HG03045 (cell line): ENCODE results near the gene RIPPLY3.

ENCODE experiments used
- ATAC-seq: cut with Tn5 transposase; IDR thresholded peaks from one replicate; pipeline ENCODE4 v1.9.1; 2021; ENCODE audit warnings: mild to moderate bottlenecking, moderate library complexity; ENCODE audit not compliant: unreplicated experiment

The RIPPLY3 gene

GRCh38 chr21:37006486-37007291 is at the start of gene RIPPLY3:
Gene RIPPLY3, plus strand, starts transcription at chr21:37006702. Its CDS starts 71 bp downstream, at chr21:37006773.
- ATAC-seq, result no peak

GRCh38 chr21:36959020-36959835 is 47.3 kb upstream of the RIPPLY3 start:
- no peak for ATAC-seq

GRCh38 chr21:36960676-36961284 is 45.7 kb upstream of the RIPPLY3 start:
- ATAC-seq, result no peak

- ATAC-seq, result no peak
These were observed 44.3 kb upstream of the RIPPLY3 start for GRCh38 chr21:36962098-36962780.

- no peak for ATAC-seq
These were observed 42.1 kb upstream of the RIPPLY3 start for GRCh38 chr21:36964398-36964797.

- no peak for ATAC-seq
These were observed 41.4 kb upstream of the RIPPLY3 start for GRCh38 chr21:36964827-36965719.

- ATAC-seq, result no peak
These were observed 40.8 kb upstream of the RIPPLY3 start for GRCh38 chr21:36965720-36966065.

GRCh38 chr21:36966066-36966820 is 40.3 kb upstream of the RIPPLY3 start, which contains the start of gene HLCS:
Gene HLCS, minus strand, starts transcription at chr21:36966669. Its CDS starts 31 bp downstream, at chr21:36966638.
- ATAC-seq, result peak; percentile 83

GRCh38 chr21:36966821-36967768 is 39.4 kb upstream of the RIPPLY3 start:
- ATAC-seq, result peak; percentile 29

- no peak for ATAC-seq
These were observed 38.1 kb upstream of the RIPPLY3 start for GRCh38 chr21:36968414-36968813.

- ATAC-seq, result no peak
These were observed 37.5 kb upstream of the RIPPLY3 start for GRCh38 chr21:36968976-36969375.

GRCh38 chr21:36973986-36974850 is 32.3 kb upstream of the RIPPLY3 start:
- no peak for ATAC-seq

- no peak for ATAC-seq
These were observed 31.7 kb upstream of the RIPPLY3 start for GRCh38 chr21:36974851-36975192.

GRCh38 chr21:36976228-36976861 is 30.2 kb upstream of the RIPPLY3 start:
- no peak for ATAC-seq

- no peak for ATAC-seq
These were observed 29.4 kb upstream of the RIPPLY3 start for GRCh38 chr21:36976882-36977651.
